HepG2 (cell line): ENCODE results near the gene DRC7. TPM values are rescaled to one million over a fixed set of nuclear protein-coding genes. Genes with fewer than 3 reads are reported as not detected.

ENCODE experiments used
- ATAC-seq: fragments of 200-7000 bp; cut with Tn5 transposase; 3 replicates; pipeline ENCODE4 v1.9.1; 2020; ENCODE audit warnings: mild to moderate bottlenecking, moderate library complexity
- BruUV-seq: library from RNA; stranded (reverse); fragments of 400-500 nt; replicated peaks from 2 replicates; lab custom pipeline; 2021; lab: Mats Ljungman, UMichigan
- CTCF ChIA-PET: fragments of 300-600 bp; formaldehyde crosslinking; extraction: SDS; loops from one replicate; lab custom pipeline; 2021; ENCODE audit warnings: low total read pairs, inconsistent platforms, low intra/inter-chr PET ratio; lab: Yijun Ruan, JAX
- POLR2A ChIA-PET: fragments of 350-600 bp; sonication (Branson Sonifier 250); formaldehyde crosslinking; loops from one replicate; lab custom pipeline; 2020; ENCODE audit warnings: antibody characterized with exemption, inconsistent platforms; lab: Yijun Ruan, JAX
- DNase-seq: peaks from one replicate; pipeline ENCODE4 v3.0.0-alpha.2; 2015; ENCODE audit warnings: low spot score
- FAIRE-seq: peaks from 3 replicates; lab custom pipeline; 2011; peaks lifted over from hg19 to GRCh38; lab: Jason Lieb, UNC
- H2AFZ ChIP-seq: one replicate; pipeline ENCODE4 v1.6.1; 2011; ENCODE audit warnings: low read length, inconsistent platforms
- H3K27ac ChIP-seq: fragments of 300-600 bp; 3 replicates; pipeline ENCODE4 v1.8.0; 2011; ENCODE audit warnings: mixed run types, mild to moderate bottlenecking, mixed read lengths, low read length, inconsistent platforms; ENCODE audit not compliant: insufficient read depth; ENCODE audit errors: extremely low read length
- H3K27me3 ChIP-seq, 2 experiments: fragments of 200-600 bp in 1 of 2; 2 replicates in 1 of 2; 3 replicates in 1 of 2; pipeline versions ENCODE4 v1.6.0 to v1.8.0; 2011; ENCODE audit warnings: low read length in 2 of 2, mild to moderate bottlenecking in 2 of 2, moderate library complexity in 2 of 2, inconsistent platforms in 1 of 2; ENCODE audit not compliant: insufficient read depth in 2 of 2, control insufficient read depth in 1 of 2
- H3K36me3 ChIP-seq, 2 experiments: fragments of 200-600 bp in 1 of 2; replicated peaks in 1 of 2; 2 replicates in 1 of 2; 3 replicates in 1 of 2; pipeline versions ENCODE4 v1.5.1 to v1.8.0; 2011; ENCODE audit warnings: low read length in 2 of 2, inconsistent platforms in 1 of 2; ENCODE audit not compliant: insufficient read depth in 2 of 2, control insufficient read depth in 1 of 2
- H3K4me1 ChIP-seq: 2 replicates; pipeline ENCODE4 v1.5.1; 2012; ENCODE audit warnings: low read length, inconsistent platforms; ENCODE audit not compliant: insufficient read depth
- H3K4me2 ChIP-seq: 2 replicates; pipeline ENCODE4 v1.6.0; 2011; ENCODE audit warnings: low read depth, low read length, inconsistent platforms
- H3K4me3 ChIP-seq, 3 experiments: fragments of 200-600 bp in 1 of 3; sonication (generic), shearing (Covaris generic) in 1 of 3; replicated peaks in 1 of 3; 2 replicates each; pipeline ENCODE4 v1.5.1; 2011 to 2016; ENCODE audit warnings: low read length in 3 of 3, inconsistent platforms in 2 of 3, low read depth in 2 of 3, mild to moderate bottlenecking in 2 of 3, control low read depth in 1 of 3, mixed read lengths in 1 of 3; ENCODE audit not compliant: insufficient read depth in 1 of 3
- H3K79me2 ChIP-seq: one replicate; pipeline ENCODE4 v1.6.1; 2011; ENCODE audit warnings: low read length, inconsistent platforms; ENCODE audit not compliant: insufficient read depth
- H3K9ac ChIP-seq: 2 replicates; pipeline ENCODE4 v1.6.0; 2011; ENCODE audit warnings: mild to moderate bottlenecking, low read depth, low read length, inconsistent platforms; ENCODE audit not compliant: insufficient read depth
- H3K9me3 ChIP-seq: 2 replicates; pipeline ENCODE4 v1.5.1; 2012; ENCODE audit warnings: mild to moderate bottlenecking, low read length
- H4K20me1 ChIP-seq: 2 replicates; pipeline ENCODE4 v1.6.0; 2011; ENCODE audit warnings: inconsistent platforms, mild to moderate bottlenecking, low read length, moderate library complexity; ENCODE audit not compliant: insufficient read depth
- AGO2 ChIP-seq: fragments of 200-400 bp; formaldehyde crosslinking; optimal IDR thresholded peaks from 2 replicates; pipeline ENCODE3; 2017; ENCODE audit warnings: mild to moderate bottlenecking, low read depth, low read length, moderate library complexity
- RORA ChIP-seq: sonication (generic); formaldehyde crosslinking; IDR thresholded peaks from 2 replicates; pipeline ENCODE4 v1.5.0; 2020; ENCODE audit warnings: mild to moderate bottlenecking, missing genetic modification reagents, moderate library complexity
- WGBS: methylation state at CpG from one replicate; pipeline ENCODE4 v1.1.6; 2017; ENCODE audit warnings: low lambda C conversion rate; 5-methylcytosine and 5-hydroxymethylcytosine counted together
- in situ Hi-C: cut with HindIII; loops from 2 replicates; pipeline ENCODE4 v1.10.0; 2017; ENCODE audit warnings: low pct_unique_long_range_greater_than_20kb; ENCODE audit not compliant: extremely low pct_ligation_motif_present
- intact Hi-C: fragments of 100-400 bp; cut with micrococcal nuclease; formaldehyde crosslinking; loops from one replicate; pipeline ENCODE4 v1.10.0; 2022; ENCODE audit not compliant: unreplicated experiment
- polyA plus RNA-seq, 8 experiments: library from polyadenylated mRNA; depleted of rRNA in 3 of 8; stranded (reverse) in 7 of 8; unstranded in 1 of 8; fragments of >200 nt; fragmentation: Illumina TruSeq in 4 of 8; extraction: Trizol in 4 of 8; gene quantifications; 2 replicates each; pipeline versions ENCODE4 v1.2.1 to v1.2.3, GENCODE V29; 2011 to 2016; ENCODE audit warnings: low read depth in 4 of 8, missing spikeins in 1 of 8, mixed read lengths in 1 of 8; ENCODE audit not compliant: insufficient read depth in 1 of 8
- total RNA-seq, 5 experiments: library from RNA; depleted of rRNA; stranded (reverse); fragments of >200 nt; fragmentation: Illumina TruSeq; extraction: Trizol; gene quantifications; 2 replicates each; pipeline ENCODE4 v1.2.3, GENCODE V29; 2016; ENCODE audit warnings: low read depth in 1 of 5
- TF ChIP-seq, protein P1 (sequence below): sonication (generic); formaldehyde crosslinking; IDR thresholded peaks from 2 replicates; pipeline ENCODE4 v1.4.0; 2020; ENCODE audit warnings: mild to moderate bottlenecking, missing genetic modification reagents
- TF ChIP-seq, protein P2 (sequence below): sonication (generic); formaldehyde crosslinking; IDR thresholded peaks from 2 replicates; pipeline ENCODE4 v1.4.0; 2020; ENCODE audit warnings: missing genetic modification reagents

The DRC7 gene
- total and polyA plus RNA-seq, 2 of the 13 experiments (the other 11 are each of a cell fraction or from before 2014, with no cell fraction given): 2.7 to 3.4 TPM

DNA sequence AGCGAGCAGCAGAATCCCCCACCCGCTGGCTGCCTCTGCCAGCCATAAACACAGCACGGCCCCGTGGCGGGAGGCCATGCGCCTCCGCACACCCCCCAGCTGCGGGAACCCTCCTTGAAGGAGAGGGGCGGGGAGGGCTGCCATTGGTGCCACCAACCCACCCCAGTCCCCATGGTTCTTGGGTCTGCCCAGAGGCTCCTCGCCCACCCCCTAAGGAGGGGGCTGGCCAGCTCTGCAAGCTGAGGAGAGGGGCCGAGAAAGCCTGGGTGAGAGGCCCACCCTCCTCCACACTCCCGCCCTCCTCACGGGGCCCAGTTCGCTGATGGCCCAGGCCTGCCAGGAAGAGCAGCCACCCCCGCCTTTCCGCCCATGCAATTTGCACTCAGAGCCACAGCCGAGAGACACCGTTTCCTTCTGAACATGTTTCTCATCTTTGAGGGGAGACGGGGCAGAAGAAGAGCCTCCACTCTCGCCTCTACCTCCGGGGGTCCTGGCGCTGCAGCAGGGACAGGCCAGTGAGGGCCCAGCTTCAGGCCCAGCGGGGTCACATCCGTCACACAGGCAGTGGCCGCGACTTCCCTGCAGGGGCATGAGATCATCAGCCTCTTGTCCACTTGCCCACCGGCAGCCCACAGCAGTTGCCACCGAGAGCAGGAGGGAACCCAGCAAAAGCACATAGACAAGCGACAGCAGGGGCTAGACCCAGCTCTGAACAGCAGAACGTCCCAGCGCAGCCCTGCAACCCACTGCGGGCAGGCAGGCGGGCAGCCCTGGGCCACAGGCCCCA lies 63.9 kb downstream of the DRC7 start:
- no peak overlapping the region for H3K4me2 ChIP-seq
- intact Hi-C loops (no loop called here), in situ Hi-C loops (loop anchor here (5.0 kb wide), 2 partner anchors 104 to 244 kb away; partner anchors contain the start of genes USB1 and ZNF319)
- H3K9ac ChIP-seq: no peak overlapping the region
- no peak for DNase-seq
- ATAC-seq: no peak
- no peak overlapping the region for H3K27ac ChIP-seq
- TF ChIP-seq AGO2 (peak; percentile 66), RORA (CRISPR knock-in tag) (no peak)
- TF ChIP-seq, protein P1, sequence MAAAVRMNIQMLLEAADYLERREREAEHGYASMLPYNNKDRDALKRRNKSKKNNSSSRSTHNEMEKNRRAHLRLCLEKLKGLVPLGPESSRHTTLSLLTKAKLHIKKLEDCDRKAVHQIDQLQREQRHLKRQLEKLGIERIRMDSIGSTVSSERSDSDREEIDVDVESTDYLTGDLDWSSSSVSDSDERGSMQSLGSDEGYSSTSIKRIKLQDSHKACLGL (CRISPR knock-in tag): 0 out of 2 replicates have a peak, but pooled peaks have one; percentile 10
- TF ChIP-seq, protein P2, sequence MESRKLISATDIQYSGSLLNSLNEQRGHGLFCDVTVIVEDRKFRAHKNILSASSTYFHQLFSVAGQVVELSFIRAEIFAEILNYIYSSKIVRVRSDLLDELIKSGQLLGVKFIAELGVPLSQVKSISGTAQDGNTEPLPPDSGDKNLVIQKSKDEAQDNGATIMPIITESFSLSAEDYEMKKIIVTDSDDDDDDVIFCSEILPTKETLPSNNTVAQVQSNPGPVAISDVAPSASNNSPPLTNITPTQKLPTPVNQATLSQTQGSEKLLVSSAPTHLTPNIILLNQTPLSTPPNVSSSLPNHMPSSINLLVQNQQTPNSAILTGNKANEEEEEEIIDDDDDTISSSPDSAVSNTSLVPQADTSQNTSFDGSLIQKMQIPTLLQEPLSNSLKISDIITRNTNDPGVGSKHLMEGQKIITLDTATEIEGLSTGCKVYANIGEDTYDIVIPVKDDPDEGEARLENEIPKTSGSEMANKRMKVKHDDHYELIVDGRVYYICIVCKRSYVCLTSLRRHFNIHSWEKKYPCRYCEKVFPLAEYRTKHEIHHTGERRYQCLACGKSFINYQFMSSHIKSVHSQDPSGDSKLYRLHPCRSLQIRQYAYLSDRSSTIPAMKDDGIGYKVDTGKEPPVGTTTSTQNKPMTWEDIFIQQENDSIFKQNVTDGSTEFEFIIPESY (CRISPR knock-in tag): peak; percentile 43; the same call in 1 of the 2 replicates
- TF ChIP-seq, all 625 proteins: peak for 3
- ChIA-PET POLR2A (interaction anchor here (3.2 kb wide), 1 partner anchor 23 kb away, joined by 14 read pairs; no protein-coding TSS in a partner anchor), CTCF (interaction anchor here (1.1 kb wide), 1 partner anchor 23 kb away, joined by 3 read pairs; no protein-coding TSS in a partner anchor)
- Histone ChIP-seq H3K4me1 (no peaks in the 10 kb centered on the region), H3K4me3 (no peak overlapping the region), H4K20me1 (no peaks in the 10 kb centered on the region), H3K9me3 (no peaks in the 10 kb centered on the region), H2AFZ (no peak overlapping the region), H3K27me3 (no peaks in the 10 kb centered on the region), H3K79me2 (no peaks in the 10 kb centered on the region), H3K36me3 (peaks cover 28 to 49% of the 10 kb centered on the region in 2 experiments; a peak in 4 of 5 replicates)
- 93% methylated on average over 25 of the region's 33 CpGs for WGBS
- FAIRE-seq: no peak
- no TSS peak for BruUV-seq
